HUDEP-2 (cell line): ENCODE measurements around the gene ARHGAP26.
A peak's percentile ranks its signal among the peaks of the same experiment; 100 is the strongest.
"Not testable (repeated sequence)": the region's sequence is repeated elsewhere in the genome, so short reads cannot be mapped to it uniquely, and the experiment has no call there.

Source experiments
- DNase-seq, 76 experiments: peaks; one replicate each; lab custom pipeline; 2025; ENCODE audit not compliant: unreplicated experiment in 76 of 76; lab: John Stamatoyannopoulos, UW

ARHGAP26 gene

GRCh38 chr5:142922223-142922952 is 152.2 kb downstream of the ARHGAP26 start:
- peak in 2 of 76 experiments; percentile 3 to 6 for DNase-seq

- DNase-seq, result no peak
Measured at GRCh38 chr5:142924135-142924883, 154.1 kb downstream of the ARHGAP26 start.

DNA sequence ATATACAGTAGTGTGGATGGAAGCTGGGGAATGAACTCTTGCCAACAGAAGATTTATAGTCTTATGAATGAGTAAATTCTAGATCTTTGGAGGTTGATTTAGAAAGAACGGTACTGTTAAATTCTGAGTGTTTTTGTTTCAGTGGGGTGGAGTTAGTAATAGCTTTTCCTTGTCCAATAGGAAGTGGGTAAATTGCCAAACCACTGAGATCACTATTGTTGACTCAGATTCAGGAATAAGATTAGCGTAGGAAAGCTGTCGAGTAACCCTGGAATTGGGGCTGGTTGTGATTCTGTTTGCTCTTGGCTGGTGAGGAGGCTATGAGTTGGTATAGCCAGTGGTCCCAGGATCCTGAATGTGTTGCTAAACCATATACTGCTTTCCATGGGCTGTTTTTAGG is 155.6 kb downstream of the ARHGAP26 start:
- DNase-seq, result no peak

DNA sequence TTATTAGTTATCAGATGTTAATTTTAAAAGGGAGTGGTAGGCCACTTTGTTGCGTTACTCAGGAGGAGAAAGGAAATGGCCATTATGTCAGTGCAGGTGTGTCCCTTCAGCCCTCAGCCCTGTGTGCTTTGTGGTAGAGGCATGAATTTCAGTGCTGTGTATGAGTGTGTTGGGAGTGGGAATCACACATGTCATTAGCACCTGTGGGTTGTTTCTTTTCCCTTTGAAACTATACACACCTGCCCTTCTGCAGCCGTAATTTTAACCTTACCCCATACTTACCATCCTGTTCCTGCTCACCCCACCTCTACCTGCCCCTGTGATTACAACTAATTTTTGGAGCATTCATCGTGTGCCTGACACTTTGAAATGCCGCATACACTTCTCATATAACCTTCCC is 156.4 kb downstream of the ARHGAP26 start:
- DNase-seq, result no peak

- not testable (repeated sequence) for DNase-seq
Measured at GRCh38 chr5:142928999-142929398, 158.8 kb downstream of the ARHGAP26 start.

- no peak for DNase-seq
Measured at GRCh38 chr5:142929587-142929986, 159.4 kb downstream of the ARHGAP26 start.

GRCh38 chr5:142930395-142931110 is 160.4 kb downstream of the ARHGAP26 start:
- no peak for DNase-seq

GRCh38 chr5:142931896-142932686 is 161.9 kb downstream of the ARHGAP26 start:
- DNase-seq, result no peak

- no peak for DNase-seq
Measured at GRCh38 chr5:142934051-142934762, 164.0 kb downstream of the ARHGAP26 start.

DNA sequence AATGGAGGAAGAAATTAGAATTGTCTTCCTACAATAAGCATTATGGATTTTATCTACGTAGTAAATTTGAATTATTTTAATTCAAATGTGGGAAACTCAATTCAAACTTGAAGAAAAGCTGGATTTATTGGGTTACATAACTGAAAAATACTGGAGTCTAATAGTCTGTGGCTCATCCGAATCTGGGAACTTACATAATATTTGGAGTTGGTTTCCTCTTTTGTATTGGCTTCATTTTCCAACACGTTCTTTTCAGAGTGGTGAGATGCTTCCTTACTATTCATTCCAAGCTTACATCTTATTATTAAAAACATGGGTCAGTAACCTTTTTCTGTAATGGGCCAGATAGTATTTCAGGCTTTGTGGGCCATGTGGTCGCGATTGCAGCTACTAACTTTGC is 164.8 kb downstream of the ARHGAP26 start:
- DNase-seq, result no peak

GRCh38 chr5:142937374-142937773 is 167.2 kb downstream of the ARHGAP26 start:
- no peak for DNase-seq

GRCh38 chr5:142938266-142938880 is 168.2 kb downstream of the ARHGAP26 start:
- no peak for DNase-seq

GRCh38 chr5:142939006-142939405 is 168.8 kb downstream of the ARHGAP26 start:
- no peak for DNase-seq

GRCh38 chr5:142939884-142940283 is 169.7 kb downstream of the ARHGAP26 start:
- DNase-seq, result no peak

- DNase-seq, result no peak
Measured at GRCh38 chr5:142941245-142941644, 171.1 kb downstream of the ARHGAP26 start.

DNA sequence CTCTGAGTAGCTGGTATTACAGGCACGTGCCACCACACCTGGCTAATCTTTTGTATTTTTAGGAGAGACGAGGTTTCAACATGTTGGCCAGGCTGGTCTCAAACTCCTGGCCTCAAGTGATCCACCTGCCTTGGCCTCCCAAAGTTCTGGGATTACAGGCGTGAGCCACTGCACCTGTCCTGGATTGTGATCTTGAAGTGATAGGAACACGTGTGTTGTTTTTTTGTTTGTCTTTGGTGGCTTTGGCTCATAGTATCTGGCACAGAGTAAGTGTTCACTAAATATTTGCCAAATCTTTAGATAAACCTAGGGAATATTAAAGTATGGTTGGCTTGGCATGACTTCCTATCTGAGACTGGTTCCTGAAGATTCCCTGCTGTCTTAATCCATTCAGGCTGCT is 172.7 kb downstream of the ARHGAP26 start:
- no peak for DNase-seq

- DNase-seq, result no peak
Measured at GRCh38 chr5:142944140-142944539, 174.0 kb downstream of the ARHGAP26 start.

DNA sequence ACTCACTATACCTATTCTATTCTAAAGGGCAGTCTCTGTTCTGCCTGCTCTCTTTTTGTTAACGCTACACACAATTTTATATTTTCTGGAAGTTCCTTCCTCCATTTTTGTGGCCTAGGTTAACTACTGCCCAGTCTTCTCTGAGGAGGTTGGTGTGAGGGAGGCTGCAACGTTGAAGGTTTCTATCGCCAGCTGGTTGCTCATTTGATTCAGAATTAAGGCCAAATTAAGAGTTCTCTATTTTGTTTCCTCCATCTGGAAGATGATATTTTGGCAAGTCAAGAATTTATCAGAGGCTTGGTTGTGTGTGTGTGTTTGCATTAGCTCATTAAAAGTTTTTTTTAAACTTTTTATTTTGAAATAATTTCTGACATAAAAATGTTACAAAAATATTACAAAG is 175.1 kb downstream of the ARHGAP26 start:
- no peak for DNase-seq

GRCh38 chr5:142945845-142946244 is 175.7 kb downstream of the ARHGAP26 start:
- no peak for DNase-seq
